Renal cortical epithelial cell (primary cell): ENCODE data around the gene ARHGDIA. TPM values are rescaled to one million over a fixed set of nuclear protein-coding genes. Genes with fewer than 3 reads are reported as not detected.
"Not testable (repeated sequence)": the region's sequence is repeated elsewhere in the genome, so short reads cannot be mapped to it uniquely, and the experiment has no call there.

Experiments used
- DNase-seq: peaks from one replicate; pipeline ENCODE4 v3.0.0-alpha.2; 2011; ENCODE audit warnings: low read depth
- total RNA-seq: library from RNA; depleted of rRNA; stranded (reverse); fragments of >200 nt; gene quantifications from 2 replicates; pipeline ENCODE4 v1.2.3, GENCODE V29; 2014

Gene ARHGDIA
- total RNA-seq, 1 donor from 2014 or later, result 237 TPM

GRCh38 chr17:81844327-81844851, 26.7 kb downstream of the ARHGDIA start:
- DNase-seq, result no peak

- DNase-seq, result no peak
These were observed 27.3 kb downstream of the ARHGDIA start for GRCh38 chr17:81843713-81844326.

- peak; percentile 37 for DNase-seq
These were observed 28.2 kb downstream of the ARHGDIA start for GRCh38 chr17:81842725-81843504.

GRCh38 chr17:81842378-81842724, 28.8 kb downstream of the ARHGDIA start:
- DNase-seq, result no peak

- no peak for DNase-seq
These were observed 29.3 kb downstream of the ARHGDIA start for GRCh38 chr17:81841866-81842265.

- DNase-seq, result no peak
These were observed 30.0 kb downstream of the ARHGDIA start for GRCh38 chr17:81840826-81841778.

GRCh38 chr17:81840059-81840458, 31.1 kb downstream of the ARHGDIA start:
- DNase-seq, result not testable (repeated sequence)

GRCh38 chr17:81839301-81839700, 31.8 kb downstream of the ARHGDIA start:
- DNase-seq, result no peak

GRCh38 chr17:81838753-81839255, 32.3 kb downstream of the ARHGDIA start:
- no peak for DNase-seq

GRCh38 chr17:81837641-81838040, 33.5 kb downstream of the ARHGDIA start:
- DNase-seq, result no peak

- DNase-seq, result no peak
These were observed 36.3 kb downstream of the ARHGDIA start, which contains the start of gene PPP1R27 for GRCh38 chr17:81834831-81835267. Gene PPP1R27, minus strand, starts transcription at chr17:81835050. Its CDS starts 97 bp downstream, at chr17:81834953.

GRCh38 chr17:81833921-81834830, 37.0 kb downstream of the ARHGDIA start:
- DNase-seq, result no peak

- peak; percentile 66 for DNase-seq
These were observed 37.8 kb downstream of the ARHGDIA start, which contains the start of gene MCRIP1 for GRCh38 chr17:81833160-81833920. Gene MCRIP1, minus strand, starts transcription at chr17:81833291. Its CDS starts 8,785 bp downstream, at chr17:81824506.

- DNase-seq, result no peak
These were observed 38.5 kb downstream of the ARHGDIA start for GRCh38 chr17:81832608-81833159.

GRCh38 chr17:81831957-81832607, 39.1 kb downstream of the ARHGDIA start:
- no peak for DNase-seq

GRCh38 chr17:81831563-81831956, 39.6 kb downstream of the ARHGDIA start:
- DNase-seq, result no peak

GRCh38 chr17:81829858-81830257, 41.3 kb downstream of the ARHGDIA start:
- DNase-seq, result no peak

- DNase-seq, result no peak
These were observed 42.5 kb downstream of the ARHGDIA start for GRCh38 chr17:81828656-81829055.
